Right atrium auricular region (tissue), 2 donors: ENCODE measurements around the gene GRM7. TPM values are rescaled to one million over a fixed set of nuclear protein-coding genes. Genes with fewer than 3 reads are reported as not detected.

Experiments used
- DNase-seq: peaks from one replicate; pipeline ENCODE4 v3.0.0-alpha.2; 2019; ENCODE audit warnings: low spot score
- H3K27ac ChIP-seq, 2 donors: fragments of 200-600 bp; sonication (generic); 1 replicate in 1 of 2; 2 replicates in 1 of 2; pipeline ENCODE4 v1.5.1; 2016 to 2019
- H3K27me3 ChIP-seq, 2 donors: fragments of 200-600 bp; sonication (generic); one replicate each; pipeline versions ENCODE4 v1.5.1 to v1.6.0; 2017 to 2019
- H3K36me3 ChIP-seq: fragments of 200-600 bp; sonication (generic); one replicate; pipeline ENCODE4 v1.5.1; 2016
- H3K4me1 ChIP-seq, 2 donors: fragments of 200-600 bp; sonication (generic); one replicate each; pipeline versions ENCODE4 v1.5.1 to v1.6.0; 2017 to 2019
- H3K4me3 ChIP-seq, 2 donors: fragments of 200-600 bp; sonication (generic); 1 replicate in 1 of 2; 2 replicates in 1 of 2; pipeline ENCODE4 v1.5.1; 2017 to 2019; ENCODE audit warnings: mild to moderate bottlenecking in 1 of 2, moderate library complexity in 1 of 2
- H3K9me3 ChIP-seq, 2 donors: fragments of 200-600 bp; sonication (generic); one replicate each; pipeline ENCODE4 v1.5.1; 2019
- total RNA-seq, 2 donors: library from RNA; depleted of rRNA; stranded (reverse); fragments of >200 nt; gene quantifications; one replicate each; pipeline ENCODE4 v1.1.0, GENCODE V29; 2016
- TF ChIP-seq, protein P1 (sequence below), 2 donors: fragments of 200-600 bp; sonication (generic); IDR thresholded peaks; one replicate each; pipeline ENCODE4 v1.5.1; 2019; ENCODE audit warnings: antibody characterized with exemption in 2 of 2

Gene GRM7
- total RNA-seq, 2 donors from 2014 or later: not detected

GRCh38 chr3:7697548-7697947, 836.6 kb downstream of the GRM7 start:
- no peaks in the 10 kb centered on the region for H3K4me1 ChIP-seq
- DNase-seq: no peak
- no peak overlapping the region for H3K27ac ChIP-seq
- H3K27me3 ChIP-seq: no peaks in the 10 kb centered on the region
- H3K36me3 ChIP-seq: no peaks in the 10 kb centered on the region
- TF ChIP-seq, protein P1, sequence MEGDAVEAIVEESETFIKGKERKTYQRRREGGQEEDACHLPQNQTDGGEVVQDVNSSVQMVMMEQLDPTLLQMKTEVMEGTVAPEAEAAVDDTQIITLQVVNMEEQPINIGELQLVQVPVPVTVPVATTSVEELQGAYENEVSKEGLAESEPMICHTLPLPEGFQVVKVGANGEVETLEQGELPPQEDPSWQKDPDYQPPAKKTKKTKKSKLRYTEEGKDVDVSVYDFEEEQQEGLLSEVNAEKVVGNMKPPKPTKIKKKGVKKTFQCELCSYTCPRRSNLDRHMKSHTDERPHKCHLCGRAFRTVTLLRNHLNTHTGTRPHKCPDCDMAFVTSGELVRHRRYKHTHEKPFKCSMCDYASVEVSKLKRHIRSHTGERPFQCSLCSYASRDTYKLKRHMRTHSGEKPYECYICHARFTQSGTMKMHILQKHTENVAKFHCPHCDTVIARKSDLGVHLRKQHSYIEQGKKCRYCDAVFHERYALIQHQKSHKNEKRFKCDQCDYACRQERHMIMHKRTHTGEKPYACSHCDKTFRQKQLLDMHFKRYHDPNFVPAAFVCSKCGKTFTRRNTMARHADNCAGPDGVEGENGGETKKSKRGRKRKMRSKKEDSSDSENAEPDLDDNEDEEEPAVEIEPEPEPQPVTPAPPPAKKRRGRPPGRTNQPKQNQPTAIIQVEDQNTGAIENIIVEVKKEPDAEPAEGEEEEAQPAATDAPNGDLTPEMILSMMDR (IDR thresholded peaks at IDR 0.05): no peak
- no peaks in the 10 kb centered on the region for H3K9me3 ChIP-seq
- H3K4me3 ChIP-seq: no peak overlapping the region

DNA sequence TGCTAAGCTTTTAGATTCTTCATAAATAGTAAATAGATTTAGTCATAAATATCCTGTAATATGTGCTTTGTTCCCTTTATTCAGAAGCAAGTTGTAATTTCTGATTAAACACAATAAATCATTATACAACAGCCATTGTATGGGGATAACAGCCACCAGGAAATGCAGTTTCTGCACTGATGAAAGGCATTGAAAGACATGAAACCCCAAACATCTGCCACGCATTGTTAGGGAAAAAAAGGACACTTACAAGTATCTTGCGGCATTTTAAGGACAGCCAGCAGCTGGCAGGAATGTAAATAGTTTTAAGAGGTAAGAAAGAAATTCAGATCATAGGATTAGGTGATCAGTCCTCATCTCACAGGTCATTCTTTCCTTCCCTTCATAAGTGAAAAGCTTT, 839.6 kb downstream of the GRM7 start:
- Histone ChIP-seq H3K4me3 (no peak overlapping the region), H3K36me3 (no peaks in the 10 kb centered on the region), H3K4me1 (no peaks in the 10 kb centered on the region), H3K27ac (no peak overlapping the region), H3K9me3 (no peaks in the 10 kb centered on the region), H3K27me3 (no peaks in the 10 kb centered on the region)
- DNase-seq: no peak
- TF ChIP-seq, protein P1 (IDR thresholded peaks at IDR 0.05): no peak

GRCh38 chr3:7700977-7701376, 840.1 kb downstream of the GRM7 start:
- no peak for DNase-seq
- TF ChIP-seq, protein P1 (IDR thresholded peaks at IDR 0.05): no peak

DNA sequence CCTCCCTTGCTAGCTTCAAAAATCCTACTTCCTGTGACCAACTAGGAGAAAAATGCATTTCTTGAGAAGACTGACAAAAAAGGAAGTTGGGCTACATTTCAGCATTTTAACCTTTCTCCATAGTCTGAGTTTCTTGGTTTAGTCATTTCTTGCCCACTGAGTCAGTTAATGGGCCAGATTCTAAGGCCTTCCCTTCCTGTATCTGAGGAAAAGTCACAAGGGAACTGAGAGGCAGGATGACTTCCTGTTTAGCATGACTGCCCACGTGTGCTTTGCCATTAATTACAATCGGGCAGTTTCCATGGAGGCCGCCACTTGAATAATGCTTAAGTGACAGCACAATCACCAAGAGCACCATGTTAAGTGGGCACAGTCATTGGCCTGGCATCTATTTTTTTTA, 846.3 kb downstream of the GRM7 start:
- TF ChIP-seq, protein P1 (IDR thresholded peaks at IDR 0.05): no peak
- no peaks in the 10 kb centered on the region for H3K27me3 ChIP-seq
- no peaks in the 10 kb centered on the region for H3K36me3 ChIP-seq
- H3K27ac ChIP-seq: no peak overlapping the region
- no peaks in the 10 kb centered on the region for H3K9me3 ChIP-seq
- no peaks in the 10 kb centered on the region for H3K4me1 ChIP-seq
- no peak overlapping the region for H3K4me3 ChIP-seq
- DNase-seq: no peak

More at GRCh38 chr3:7700977-7701376, 840.1 kb downstream of the GRM7 start:
- H3K27ac ChIP-seq: no peak overlapping the region
- H3K27me3 ChIP-seq: no peaks in the 10 kb centered on the region
- no peak overlapping the region for H3K4me3 ChIP-seq
- no peaks in the 10 kb centered on the region for H3K36me3 ChIP-seq
- H3K9me3 ChIP-seq: no peaks in the 10 kb centered on the region
- H3K4me1 ChIP-seq: no peaks in the 10 kb centered on the region

GRCh38 chr3:7709376-7710082, 848.6 kb downstream of the GRM7 start:
- DNase-seq: no peak
- Histone ChIP-seq H3K4me1 (no peaks in the 10 kb centered on the region), H3K9me3 (no peaks in the 10 kb centered on the region), H3K36me3 (no peaks in the 10 kb centered on the region), H3K27me3 (no peaks in the 10 kb centered on the region), H3K4me3 (no peak overlapping the region), H3K27ac (no peak overlapping the region)
- TF ChIP-seq, protein P1 (IDR thresholded peaks at IDR 0.05): no peak

- H3K4me3 ChIP-seq: no peak overlapping the region
- DNase-seq: no peak
- H3K9me3 ChIP-seq: no peaks in the 10 kb centered on the region
- no peaks in the 10 kb centered on the region for H3K36me3 ChIP-seq
- H3K4me1 ChIP-seq: no peaks in the 10 kb centered on the region
- no peak overlapping the region for H3K27ac ChIP-seq
- no peaks in the 10 kb centered on the region for H3K27me3 ChIP-seq
- TF ChIP-seq, protein P1 (IDR thresholded peaks at IDR 0.05): no peak
These were observed 849.4 kb downstream of the GRM7 start for GRCh38 chr3:7710284-7710683.
